SKM-1 (cell line): ENCODE results near the gene GLS.
"Not testable (repeated sequence)": the region's sequence is repeated elsewhere in the genome, so short reads cannot be mapped to it uniquely, and the experiment has no call there.

Experiments used
- DNase-seq: peaks from one replicate; lab custom pipeline; 2025; ENCODE audit not compliant: unreplicated experiment; lab: John Stamatoyannopoulos, UW

The GLS gene

DNA sequence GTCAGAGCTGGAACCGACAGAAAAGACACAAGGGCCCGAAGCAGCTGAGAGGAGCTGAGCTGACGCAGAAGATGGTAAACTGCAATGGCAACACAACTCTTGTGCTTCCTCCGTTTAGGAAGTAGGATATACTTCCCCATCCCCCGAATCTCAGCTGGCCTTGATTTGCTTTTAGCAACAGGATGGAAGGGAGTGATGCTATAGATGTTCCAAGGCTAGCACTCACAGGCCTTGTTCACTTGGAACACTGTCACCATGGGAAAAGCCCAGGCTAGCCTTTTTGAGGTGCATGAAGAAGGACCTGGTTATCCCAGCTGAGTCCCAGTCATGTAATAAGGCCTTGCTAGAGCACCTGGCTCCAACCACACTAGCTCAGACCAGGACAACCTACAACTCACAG is 107.3 kb downstream of the GLS start:
- DNase-seq, result no peak

DNA sequence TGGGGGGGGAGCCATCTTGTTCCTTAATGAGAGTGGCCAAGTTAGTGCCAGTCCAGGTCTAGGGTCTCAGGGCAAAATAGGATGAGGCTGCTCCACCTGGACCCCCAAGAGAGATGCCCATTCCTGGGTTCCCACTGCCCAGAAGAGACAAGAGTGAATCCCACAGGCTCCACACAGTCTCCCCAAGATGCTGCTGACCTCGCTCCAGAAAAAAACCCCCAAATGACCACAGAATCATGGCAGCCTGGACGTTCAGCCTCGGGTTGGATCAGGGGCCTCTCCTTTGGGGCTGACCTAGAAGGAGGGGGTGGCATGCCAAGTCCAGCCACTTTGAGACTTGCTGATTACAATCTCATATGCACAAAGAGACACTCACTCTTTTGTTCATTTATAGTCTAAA is 108.3 kb downstream of the GLS start:
- DNase-seq, result no peak

DNA sequence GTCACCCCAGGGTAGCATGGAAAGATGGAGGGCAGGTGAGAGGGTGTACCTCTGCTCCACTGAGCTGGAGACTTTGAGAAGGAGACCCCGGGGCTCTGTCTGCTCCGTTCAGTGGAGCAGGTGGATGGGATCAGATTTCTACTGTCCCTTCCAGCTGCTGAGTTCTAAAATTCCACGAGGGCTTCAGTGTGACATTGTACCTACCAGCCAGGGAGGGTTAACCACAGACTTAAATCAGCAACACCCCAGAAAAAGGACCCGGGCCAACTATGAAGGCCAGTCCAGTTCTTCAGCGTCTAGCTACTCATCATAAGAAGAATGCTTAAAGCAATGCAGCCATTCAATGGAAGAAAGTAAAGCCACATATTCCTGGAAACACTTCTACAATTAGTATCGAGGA is 109.5 kb downstream of the GLS start:
- no peak for DNase-seq

DNA sequence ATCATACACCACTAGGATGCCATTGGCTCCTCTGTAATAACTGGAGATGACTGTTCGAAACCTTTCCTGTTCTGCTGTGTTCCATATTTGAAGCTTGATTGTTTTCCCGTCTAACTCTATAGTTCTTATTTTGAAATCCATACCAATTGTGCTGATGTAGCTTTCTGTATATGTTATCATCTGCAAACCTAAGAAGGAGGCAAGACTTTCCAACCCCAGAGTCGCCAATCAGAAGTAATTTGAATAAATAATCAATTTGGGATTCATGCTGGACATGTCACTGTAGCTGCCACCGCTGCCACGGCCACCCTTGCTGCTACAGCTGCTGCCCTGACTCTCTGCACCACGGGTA is 112.6 kb downstream of the GLS start:
- no peak for DNase-seq

DNA sequence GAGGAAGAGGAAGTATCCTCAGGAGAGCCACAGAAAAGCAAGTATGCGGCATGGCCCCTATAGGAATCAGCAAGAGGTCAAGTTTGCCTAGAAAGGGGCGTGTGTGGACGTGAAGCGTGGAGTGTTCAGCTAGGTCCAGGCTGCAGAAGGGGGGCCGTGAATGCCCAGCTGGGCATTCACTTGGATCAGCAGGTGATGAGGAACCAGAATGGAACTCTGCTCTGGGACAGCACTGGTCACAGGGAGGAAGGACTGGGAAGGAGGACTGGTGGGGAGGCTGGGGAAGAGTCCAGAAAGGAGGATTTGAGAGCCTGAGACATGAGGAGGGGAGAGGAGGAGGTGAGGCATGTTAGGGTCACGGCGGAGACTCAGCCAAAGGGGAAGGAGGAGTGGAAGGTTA is 113.5 kb downstream of the GLS start:
- no peak for DNase-seq

DNA sequence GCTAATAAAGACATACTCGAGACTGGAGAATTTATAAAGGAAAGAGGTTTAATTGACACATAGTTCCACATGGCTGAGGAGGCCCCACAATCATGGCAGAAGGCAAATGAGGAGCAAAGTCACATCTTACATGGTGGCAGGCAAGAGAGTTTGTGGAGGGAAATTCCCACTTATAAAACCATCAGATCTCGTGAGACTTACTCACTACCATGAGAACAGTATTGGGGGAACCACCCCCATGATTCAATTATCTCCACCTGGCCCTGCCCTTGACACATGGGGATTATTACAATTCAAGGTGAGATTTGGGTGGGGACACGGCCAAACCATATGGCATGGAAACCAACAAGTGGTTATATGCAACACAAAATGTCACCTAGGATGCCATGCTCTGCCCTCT is 114.7 kb downstream of the GLS start:
- not testable (repeated sequence) for DNase-seq

DNA sequence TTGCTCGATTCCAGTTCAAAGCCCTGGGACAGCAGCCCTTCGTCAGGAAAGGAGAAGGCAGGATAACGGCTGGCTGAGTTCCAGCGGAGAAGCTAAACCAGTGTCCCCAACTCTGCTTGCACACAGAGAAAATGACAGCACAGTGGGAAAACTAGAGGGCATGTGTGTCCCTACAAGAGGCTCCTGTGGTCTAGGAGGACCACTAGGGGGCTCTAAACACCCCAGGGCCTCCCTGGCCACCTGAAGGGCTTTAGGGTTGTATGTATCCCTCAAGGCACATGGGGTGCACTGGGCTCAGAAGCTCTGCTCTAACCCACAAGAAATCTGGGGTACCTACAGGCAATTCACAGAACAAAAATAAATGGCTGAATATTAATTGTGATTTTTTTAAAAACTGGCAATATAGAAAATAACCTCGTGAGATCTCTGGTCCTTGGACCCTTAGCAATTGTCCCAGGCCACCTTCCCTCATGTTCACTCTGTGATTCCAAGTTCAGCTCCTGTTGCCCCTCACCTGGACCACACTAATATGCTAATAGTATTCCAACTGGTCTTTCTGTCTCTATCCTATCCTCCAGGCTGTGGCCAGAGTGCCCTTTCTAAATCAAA is 115.8 kb downstream of the GLS start:
- peak; percentile 4 for DNase-seq

DNA sequence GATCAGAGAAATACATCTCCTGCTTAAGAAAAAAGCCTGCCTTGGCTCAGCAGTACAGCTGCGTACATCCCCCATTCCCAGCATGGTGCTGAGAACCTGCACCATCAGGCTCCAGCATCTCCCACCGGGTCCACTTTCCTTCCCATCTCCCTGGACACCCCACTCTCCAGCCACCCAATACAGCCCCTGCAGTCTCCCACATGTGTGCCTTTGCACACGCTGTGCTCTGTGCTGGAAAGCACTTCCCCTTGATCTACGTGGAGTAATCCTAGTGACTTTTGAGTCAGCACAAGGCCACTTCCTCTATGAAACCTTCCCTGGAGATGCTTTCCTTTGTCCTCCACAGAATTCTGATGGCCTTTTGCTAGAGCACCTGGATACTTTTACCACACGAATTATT is 116.3 kb downstream of the GLS start:
- peak; percentile 6 for DNase-seq

DNA sequence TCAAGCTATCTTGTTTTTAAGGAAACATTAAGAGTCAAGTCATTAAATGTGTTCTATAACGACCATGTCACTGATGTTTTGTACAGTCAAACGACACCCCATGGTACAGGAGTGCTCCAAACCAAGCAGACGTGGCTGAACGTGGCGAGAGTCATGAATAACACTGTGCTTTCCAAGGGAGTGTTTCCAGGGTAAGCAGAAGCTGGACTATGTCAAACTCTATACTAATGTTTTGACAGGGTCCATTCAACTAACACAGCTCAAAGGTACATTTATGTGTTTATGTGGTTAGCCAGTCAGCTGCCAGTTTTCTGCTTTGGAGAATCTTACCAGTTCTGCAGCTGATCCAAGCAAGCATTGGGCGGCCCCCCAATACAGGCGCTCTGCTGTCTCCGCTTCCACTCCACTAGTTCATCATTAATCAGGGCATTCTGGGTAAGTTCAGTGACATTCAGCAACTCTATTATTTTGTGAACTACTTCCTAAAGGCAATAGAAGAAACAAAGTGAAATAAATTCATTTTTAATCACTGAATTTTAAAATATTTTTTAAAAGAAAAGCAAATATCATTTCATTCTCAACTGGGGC is 117.0 kb downstream of the GLS start:
- no peak for DNase-seq

DNA sequence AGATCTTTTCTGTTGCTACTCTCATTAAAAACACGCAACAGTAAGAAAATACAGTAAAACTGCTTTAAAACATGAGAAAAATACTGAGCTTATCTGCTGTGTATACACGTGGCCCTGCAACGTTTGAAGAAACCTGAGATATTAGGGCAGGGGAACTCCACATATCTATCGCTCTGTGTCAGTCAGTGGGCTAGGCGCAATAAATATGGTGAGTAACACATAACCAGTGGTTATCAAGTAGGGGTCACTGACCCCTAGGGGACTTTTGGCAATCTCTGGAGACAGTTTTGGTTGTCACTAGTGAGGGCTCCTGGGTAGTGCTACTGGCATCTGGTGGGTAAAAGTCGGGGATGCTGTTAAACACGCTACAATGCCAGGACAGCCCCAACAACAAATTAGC is 118.4 kb downstream of the GLS start:
- DNase-seq, result no peak

DNA sequence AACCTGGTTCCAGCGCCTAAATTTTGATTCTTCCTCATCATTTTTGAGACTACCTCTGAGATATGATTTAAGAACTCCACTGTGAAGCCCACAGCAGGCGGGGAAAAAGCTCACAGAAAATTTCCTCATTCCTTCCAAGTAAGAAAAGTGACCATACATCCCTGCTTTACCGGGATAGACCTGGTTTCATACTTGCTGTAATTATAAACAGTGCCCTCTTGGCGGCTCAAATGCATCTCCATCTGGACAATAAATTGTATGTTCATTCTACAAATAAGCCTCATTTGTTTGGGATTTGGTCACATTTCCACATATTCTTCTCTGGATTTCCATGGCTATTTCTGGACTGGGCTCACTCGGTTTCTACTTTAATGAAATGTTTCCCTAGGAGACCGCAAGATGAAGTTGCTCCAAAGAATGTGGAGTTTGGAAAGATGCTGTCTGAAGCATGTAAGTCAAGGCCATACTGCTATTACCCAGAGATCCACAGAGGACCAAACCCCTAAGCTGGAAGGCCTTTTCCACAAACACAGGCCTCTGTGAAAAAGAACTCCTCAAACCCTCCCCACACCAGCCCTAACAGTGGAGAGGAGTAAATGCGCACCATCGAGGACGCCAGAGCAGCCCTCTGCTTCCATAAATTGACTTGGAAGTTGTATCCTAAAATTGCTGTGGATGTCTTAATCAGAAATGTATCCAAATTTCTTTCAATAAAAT is 119.5 kb downstream of the GLS start:
- no peak for DNase-seq

DNA sequence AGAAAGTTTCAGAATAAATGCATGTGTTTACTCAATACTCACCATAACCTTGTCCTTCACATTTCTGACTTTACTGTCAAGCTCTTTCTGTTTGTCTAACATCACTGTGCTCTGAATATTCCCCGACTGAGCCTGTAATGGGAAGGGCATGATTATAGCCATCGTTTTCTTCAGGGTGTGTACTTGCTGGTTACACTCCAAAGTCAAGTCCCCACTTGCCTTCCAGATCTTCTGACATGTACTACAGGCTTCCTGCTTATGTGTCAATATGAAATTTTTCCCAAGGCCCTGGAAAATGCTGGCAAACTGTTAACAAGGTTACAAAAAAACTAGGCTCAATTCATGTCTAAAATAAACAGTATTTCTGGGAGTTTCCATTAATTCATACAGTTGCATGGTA is 120.4 kb downstream of the GLS start:
- no peak for DNase-seq

DNA sequence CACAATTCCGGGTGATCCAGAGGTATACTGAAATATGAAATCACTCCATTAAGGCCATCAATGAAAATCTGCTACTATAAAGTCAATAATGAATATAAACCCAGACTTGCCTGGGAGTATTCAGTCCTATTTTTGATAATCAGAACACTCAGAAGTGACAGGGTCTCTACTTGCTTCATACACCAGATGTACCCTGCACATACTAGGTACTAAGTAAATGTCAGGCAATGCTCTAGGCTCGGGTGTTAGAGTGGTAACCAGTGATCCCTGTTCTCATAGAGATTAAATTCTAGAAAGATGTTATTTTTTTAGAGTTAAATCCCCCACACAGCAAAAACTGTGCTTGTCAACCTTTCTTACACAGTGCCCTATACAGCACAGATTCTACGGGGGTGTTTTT is 121.0 kb downstream of the GLS start:
- no peak for DNase-seq

DNA sequence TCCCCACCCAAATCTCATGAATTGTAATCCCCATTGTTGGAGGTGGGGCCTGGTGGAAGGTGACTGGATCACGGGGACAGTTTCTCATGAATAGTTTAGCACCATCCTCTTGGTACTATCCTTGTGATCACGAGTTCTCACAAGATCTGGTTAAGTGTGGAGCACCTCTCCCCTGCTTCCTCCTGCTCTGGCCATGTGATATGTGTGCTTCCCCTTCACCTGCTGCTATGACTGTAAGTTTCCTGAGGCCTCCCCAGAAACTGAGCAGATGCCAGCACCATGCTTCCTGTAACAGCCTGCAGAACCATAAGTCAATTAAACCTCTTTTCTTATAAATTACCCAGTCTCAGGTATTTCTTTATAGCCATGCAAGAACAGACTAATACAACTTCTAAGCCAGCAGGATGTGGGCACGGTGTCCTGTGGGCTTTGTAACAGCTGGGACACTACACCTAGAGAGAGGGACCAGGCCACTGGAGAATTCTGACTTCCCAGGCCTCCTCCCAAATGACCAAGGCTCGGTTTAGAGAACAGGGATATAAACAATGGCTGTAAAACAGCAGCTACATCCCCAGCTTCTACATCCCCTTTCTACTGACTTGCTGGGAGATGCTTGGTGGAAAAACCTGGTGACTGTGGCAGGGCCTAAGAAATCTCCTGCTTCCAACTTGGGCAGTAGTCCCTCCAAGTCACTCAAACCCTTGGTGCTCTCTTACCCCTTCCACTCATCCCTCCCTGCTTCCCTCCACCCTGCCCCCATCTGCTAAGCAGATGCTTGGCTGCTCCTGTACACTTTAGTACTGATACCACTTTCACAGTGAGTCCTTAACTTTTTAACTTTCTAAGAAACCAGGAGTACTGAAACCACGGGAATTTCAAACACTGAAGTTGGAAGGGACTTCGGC is 123.0 kb downstream of the GLS start:
- no peak for DNase-seq

DNA sequence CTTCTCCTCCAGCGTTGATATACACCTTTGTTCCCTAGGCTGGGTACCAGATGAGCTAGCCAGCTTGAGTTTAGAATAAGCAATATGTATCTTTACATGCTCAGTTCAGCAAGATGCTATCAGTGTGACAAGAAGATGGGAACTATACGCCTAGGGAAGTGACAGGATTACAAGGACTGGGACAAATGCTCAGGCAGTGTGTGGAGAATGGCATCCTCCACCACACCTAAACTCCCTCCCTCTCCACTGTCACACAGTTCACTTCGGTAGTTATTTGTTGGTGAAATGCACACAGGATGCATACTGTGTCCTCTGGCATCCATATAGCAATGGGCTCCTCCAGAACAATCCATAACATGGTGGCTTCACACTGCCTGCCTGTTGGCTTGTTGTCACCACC is 125.7 kb downstream of the GLS start:
- no peak for DNase-seq

DNA sequence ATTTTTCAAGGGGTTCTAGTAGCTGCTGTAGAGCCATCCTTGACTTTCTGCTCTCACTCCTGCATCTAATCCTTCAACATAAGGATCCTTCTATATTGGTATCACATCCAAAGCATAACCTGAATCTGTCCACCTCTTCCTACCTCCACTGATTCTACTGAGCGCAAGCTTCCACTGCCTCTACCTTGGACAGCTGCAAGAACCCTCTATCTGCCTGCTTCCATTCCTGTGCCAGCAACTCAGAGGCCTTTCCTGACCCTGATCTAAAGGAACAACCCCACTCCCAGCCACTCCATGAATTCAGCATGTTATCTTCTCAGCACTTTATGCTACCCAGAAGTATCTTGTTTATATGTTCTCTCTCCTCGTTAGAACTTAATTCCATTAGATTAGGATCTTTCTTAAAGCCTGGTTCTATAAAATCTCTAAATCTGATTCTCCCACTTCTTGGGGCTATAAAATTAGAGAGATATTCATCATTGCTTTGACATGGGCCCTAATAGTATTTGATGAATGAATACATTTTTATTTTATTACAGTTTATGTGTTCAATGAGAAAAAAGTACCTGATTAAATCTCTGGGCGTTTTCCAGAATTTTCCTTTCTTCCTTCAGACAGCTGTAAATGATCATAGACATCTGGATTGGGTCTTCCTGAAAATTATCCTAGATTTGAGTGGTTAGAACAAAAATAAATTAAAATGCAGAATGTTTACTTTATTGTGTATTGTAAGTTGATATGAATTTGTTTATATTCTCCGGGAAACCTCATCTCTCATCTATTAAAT is 126.6 kb downstream of the GLS start:
- no peak for DNase-seq

DNA sequence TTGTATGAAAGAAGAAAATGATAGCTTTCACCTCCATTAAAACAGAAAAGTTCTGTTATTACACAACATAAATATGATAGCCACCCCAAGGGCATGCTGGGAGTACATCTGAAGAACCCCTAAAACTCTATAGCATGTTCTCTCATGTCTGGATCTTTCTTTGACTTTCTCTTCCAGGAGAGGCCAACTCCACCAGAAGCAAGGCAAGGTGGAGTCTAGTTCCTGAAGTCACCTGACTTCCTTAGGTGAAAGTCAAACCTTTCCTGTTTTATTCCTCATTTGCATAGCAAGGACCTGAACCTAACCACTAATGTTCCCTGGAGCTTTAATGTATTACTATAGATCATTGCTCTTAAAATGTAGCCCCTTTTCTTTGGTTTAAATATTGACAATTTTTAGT is 127.7 kb downstream of the GLS start:
- no peak for DNase-seq

DNA sequence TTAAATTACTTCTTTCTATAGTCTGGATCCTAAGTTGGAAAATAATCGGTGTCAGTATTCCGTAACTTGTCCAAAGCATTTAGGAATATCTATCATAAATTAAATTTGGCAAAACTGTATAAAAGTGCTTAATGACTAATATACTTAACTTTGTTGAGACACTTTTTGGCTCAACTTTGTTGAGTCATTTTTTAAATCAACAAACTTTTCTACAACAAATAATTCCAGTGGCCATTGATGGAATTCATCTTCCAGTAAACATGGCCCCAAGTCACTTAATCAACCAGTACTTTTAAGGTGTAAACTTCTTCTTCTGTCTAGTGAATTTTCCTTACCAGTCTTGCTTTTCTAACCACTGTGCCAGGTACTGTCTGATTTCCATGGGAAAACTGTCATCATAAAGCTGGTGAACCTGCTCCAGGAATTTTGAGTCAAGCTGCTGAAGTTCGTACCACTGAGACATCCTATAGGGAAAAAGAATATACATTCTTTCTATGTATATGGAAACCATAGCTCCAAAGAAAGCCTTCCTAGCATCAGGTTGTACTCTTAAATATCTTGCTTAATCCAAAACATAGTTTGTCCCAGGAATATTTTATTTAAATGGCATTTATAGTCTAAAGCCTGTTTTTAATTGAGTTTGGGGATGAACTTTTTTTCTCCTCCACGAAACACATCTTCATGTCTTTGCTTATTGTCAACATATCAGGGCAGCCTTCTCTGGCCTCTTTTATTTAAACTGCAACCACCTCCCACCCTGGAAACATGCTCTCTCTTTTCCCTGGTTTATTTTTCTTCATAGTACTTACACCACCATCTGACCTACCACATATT is 129.1 kb downstream of the GLS start:
- no peak for DNase-seq

DNA sequence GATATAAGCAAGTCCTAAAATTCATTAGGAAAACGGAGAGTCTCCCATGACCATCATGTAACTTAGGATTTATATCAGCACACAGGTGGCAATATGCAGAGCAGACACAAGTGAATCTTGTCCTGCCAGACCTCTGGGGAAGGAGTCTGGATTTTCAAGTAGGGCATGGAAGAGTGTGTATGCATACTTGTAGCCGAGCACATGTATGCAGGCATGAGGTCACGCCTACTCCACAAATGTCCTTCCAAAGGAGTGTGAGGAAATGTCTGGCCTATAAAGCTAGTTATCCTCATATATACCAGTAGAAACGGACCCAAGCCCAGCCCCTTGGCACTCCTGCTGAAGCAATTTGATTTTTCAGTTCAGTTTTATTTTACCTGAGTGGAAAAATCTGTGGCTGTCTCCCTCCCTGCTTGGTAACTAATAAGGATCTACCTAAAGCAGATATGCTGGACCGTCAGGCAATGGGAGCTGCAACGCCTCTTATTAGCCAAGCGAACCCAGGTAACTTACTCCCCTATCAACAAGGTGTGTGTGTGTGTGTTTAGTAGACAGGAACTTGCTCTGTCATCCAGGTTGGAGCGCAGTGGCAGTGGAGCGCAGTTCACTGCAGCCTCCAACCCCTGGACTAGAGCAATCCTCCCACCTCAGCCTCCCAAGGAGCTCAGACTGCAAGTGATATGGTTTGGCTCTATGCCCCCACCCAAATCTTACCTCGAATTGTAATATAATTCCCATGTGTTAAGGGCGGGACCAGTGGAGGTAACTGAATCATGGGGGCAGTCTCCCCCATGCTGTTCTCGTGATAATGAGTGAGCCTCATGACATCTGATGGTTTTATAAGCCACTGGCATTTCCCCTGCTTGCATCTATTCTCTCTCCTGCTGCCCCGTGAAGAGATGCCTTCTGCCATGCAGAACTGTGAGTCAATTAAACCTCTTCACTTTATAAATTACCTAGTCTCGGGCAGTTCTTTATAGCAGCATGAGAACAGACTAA is 130.6 kb downstream of the GLS start:
- no peak for DNase-seq
